Spleen (tissue), 11 donors: ENCODE measurements around the gene RCAN3. TPM values are rescaled to one million over a fixed set of nuclear protein-coding genes. Genes with fewer than 3 reads are reported as not detected.
"Not testable (repeated sequence)": the region's sequence is repeated elsewhere in the genome, so short reads cannot be mapped to it uniquely, and the experiment has no call there.

Experiments used
- DNase-seq: peaks from one replicate; pipeline ENCODE4 v3.0.0-alpha.2; 2020
- H3K27ac ChIP-seq, 8 donors: fragments of 200-600 bp; sonication (generic) in 7 of 8; 1 replicate in 4 of 8; 2 replicates in 4 of 8; pipeline versions ENCODE4 v1.5.0 to v1.8.0; 2016 to 2021; ENCODE audit warnings: inconsistent platforms in 4 of 8, mild to moderate bottlenecking in 4 of 8, moderate library complexity in 1 of 8
- H3K27me3 ChIP-seq, 7 donors: fragments of 200-600 bp; sonication (generic) in 6 of 7; replicated peaks in 1 of 7; 1 replicate in 4 of 7; 2 replicates in 3 of 7; pipeline versions ENCODE4 v1.5.0 to v1.8.0; 2016 to 2021; ENCODE audit warnings: inconsistent platforms in 3 of 7, mild to moderate bottlenecking in 1 of 7
- H3K36me3 ChIP-seq, 6 donors: fragments of 200-600 bp; sonication (generic) in 5 of 6; 1 replicate in 4 of 6; 2 replicates in 2 of 6; pipeline versions ENCODE4 v1.5.0 to v1.8.0; 2016 to 2021; ENCODE audit warnings: inconsistent platforms in 2 of 6
- H3K4me1 ChIP-seq, 6 donors: fragments of 200-600 bp; sonication (generic) in 5 of 6; 1 replicate in 3 of 6; 2 replicates in 3 of 6; pipeline versions ENCODE4 v1.5.0 to v1.8.0; 2016 to 2021; ENCODE audit warnings: inconsistent platforms in 3 of 6
- H3K4me3 ChIP-seq, 8 donors: fragments of 200-600 bp; sonication (generic) in 7 of 8; 1 replicate in 4 of 8; 2 replicates in 4 of 8; pipeline versions ENCODE4 v1.5.0 to v1.8.0; 2016 to 2021; ENCODE audit warnings: inconsistent platforms in 4 of 8, mild to moderate bottlenecking in 4 of 8, moderate library complexity in 2 of 8
- H3K9me3 ChIP-seq, 8 donors: fragments of 200-600 bp; sonication (generic) in 7 of 8; 1 replicate in 4 of 8; 2 replicates in 4 of 8; pipeline versions ENCODE4 v1.5.0 to v1.8.0; 2016 to 2021; ENCODE audit warnings: inconsistent platforms in 4 of 8
- POLR2A ChIP-seq, 3 donors: fragments of 450-650 bp; IDR thresholded peaks; one replicate each; pipeline ENCODE4 v1.5.1; 2017; ENCODE audit warnings: antibody characterized with exemption in 3 of 3, mild to moderate bottlenecking in 1 of 3
- POLR2AphosphoS5 ChIP-seq, 3 donors: sonication (generic); formaldehyde crosslinking; IDR thresholded peaks; one replicate each; pipeline ENCODE4 v1.5.1; 2017; ENCODE audit warnings: antibody characterized with exemption in 3 of 3
- WGBS, 5 donors: extraction: QIAGEN DNeasy Blood & Tissue Kit in 3 of 5; methylation state at CpG; one replicate each; pipeline versions ENCODE4 v1.1.5 to v1.1.7; 2013 to 2018; 5-methylcytosine and 5-hydroxymethylcytosine counted together
- intact Hi-C: fragments of 100-400 bp; cut with DNase I; formaldehyde crosslinking; loops from one replicate; pipeline ENCODE4 v1.15.0; 2023; ENCODE audit warnings: low total_unique reads
- polyA plus RNA-seq, 3 donors: library from polyadenylated mRNA; stranded (reverse); fragments of 200-250 nt; gene quantifications; one replicate each; pipeline ENCODE4 v1.2.1, GENCODE V29; 2013
- total RNA-seq, 7 donors: library from RNA; depleted of rRNA in 3 of 7; stranded (reverse); fragments of >200 nt in 3 of 7; fragmentation: NEBNext Ultra II Directional in 4 of 7; extraction: Animal tissue kit (Norgen Biotek cat#: 25700) in 4 of 7; gene quantifications; one replicate each; pipeline versions ENCODE4 v1.1.0 to v1.2.1, GENCODE V29; 2016 to 2021
- TF ChIP-seq, protein P1 (sequence below), 11 experiments: fragments of 200-600 bp in 7 of 11; fragments of 450-650 bp in 4 of 11; sonication (generic) in 4 of 11; IDR thresholded peaks in 8 of 11; conservative IDR thresholded peaks in 3 of 11; 1 replicate in 7 of 11; 2 replicates in 4 of 11; pipeline versions ENCODE4 v1.4.0 to v1.8.0; 2016 to 2021; ENCODE audit warnings: antibody characterized with exemption in 11 of 11, inconsistent platforms in 4 of 11, mild to moderate bottlenecking in 1 of 11
- donor health status: healthy with polysubstance abuse.
- donor health status: DM: no; HTN: no; CAD: no; lungs with moderate emphysema.
- donor health status: DM: no; HTN: no; CAD: no.
- donor health status: Bipolar disorder and iron deficiency.
- donor health status: healthy.
- donor health status: DM: no; HTN: no; CAD: no.
- donor health status: DM: yes; HTN: yes; CAD: no.

The RCAN3 gene
- total and polyA plus RNA-seq, 10 donors: 6.1 to 21.7 (median 16.5) TPM

DNA sequence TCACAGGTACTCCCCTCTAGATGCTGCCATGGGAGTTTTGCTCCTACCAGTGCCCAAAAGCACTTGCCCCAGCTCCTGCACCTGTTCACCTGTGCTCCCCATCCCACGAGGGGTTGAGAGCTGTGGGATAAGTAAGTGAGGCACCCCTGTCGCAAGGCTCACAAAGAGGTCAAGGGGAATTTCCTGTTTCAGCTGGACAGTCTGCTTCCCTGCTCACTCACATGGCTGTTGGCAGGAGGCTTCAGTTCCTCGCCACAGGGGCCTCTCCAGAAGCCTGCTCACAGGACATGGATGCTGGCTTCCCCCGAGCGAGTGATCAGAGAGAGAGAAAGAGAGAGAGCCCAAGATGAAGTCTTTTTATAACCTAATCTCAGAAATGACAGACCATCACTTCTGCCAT lies 44.6 kb downstream of the RCAN3 start:
- Histone ChIP-seq H3K36me3 (no peaks in the 10 kb centered on the region), H3K4me3 (no peak overlapping the region), H3K4me1 (peaks cover 0 to 8% (median 0%) of the 10 kb centered on the region in 6 donors), H3K27ac (no peak overlapping the region), H3K9me3 (no peaks in the 10 kb centered on the region), H3K27me3 (peaks cover 0 to 14% (median 0%) of the 10 kb centered on the region in 7 donors)
- intact Hi-C loops: no loop called here
- peak; percentile 33 for DNase-seq
- 57 to 73% (median 66%) methylated on average over 5 of the region's 5 CpGs for WGBS, 5 donors
- no peak for TF ChIP-seq POLR2A (IDR thresholded peaks at IDR 0.05)
- TF ChIP-seq POLR2AphosphoS5 (IDR thresholded peaks at IDR 0.05): no peak
- TF ChIP-seq, protein P1, sequence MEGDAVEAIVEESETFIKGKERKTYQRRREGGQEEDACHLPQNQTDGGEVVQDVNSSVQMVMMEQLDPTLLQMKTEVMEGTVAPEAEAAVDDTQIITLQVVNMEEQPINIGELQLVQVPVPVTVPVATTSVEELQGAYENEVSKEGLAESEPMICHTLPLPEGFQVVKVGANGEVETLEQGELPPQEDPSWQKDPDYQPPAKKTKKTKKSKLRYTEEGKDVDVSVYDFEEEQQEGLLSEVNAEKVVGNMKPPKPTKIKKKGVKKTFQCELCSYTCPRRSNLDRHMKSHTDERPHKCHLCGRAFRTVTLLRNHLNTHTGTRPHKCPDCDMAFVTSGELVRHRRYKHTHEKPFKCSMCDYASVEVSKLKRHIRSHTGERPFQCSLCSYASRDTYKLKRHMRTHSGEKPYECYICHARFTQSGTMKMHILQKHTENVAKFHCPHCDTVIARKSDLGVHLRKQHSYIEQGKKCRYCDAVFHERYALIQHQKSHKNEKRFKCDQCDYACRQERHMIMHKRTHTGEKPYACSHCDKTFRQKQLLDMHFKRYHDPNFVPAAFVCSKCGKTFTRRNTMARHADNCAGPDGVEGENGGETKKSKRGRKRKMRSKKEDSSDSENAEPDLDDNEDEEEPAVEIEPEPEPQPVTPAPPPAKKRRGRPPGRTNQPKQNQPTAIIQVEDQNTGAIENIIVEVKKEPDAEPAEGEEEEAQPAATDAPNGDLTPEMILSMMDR (IDR thresholded peaks at IDR 0.05 in 8 of 11, conservative IDR thresholded peaks at IDR 0.05 in 3 of 11): no peak

DNA sequence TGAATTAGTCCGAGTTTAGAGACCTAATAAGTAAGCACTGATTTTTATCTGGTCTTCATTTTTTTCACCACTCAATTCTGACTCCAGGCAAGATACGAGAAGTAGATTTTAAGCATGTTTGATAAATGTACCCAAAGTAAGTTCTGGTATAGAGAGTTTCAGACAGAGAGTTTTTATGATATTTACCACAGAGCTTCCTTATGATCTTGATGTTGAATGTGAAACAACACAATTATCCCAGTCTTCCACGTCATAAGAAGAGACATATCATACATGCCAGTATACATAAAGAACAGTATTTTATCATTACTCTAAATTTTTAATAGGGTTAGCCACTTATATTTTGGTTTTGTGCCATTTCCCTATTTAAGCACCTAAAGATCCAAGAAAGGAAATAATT lies 45.4 kb downstream of the RCAN3 start:
- Histone ChIP-seq H3K27ac (no peak overlapping the region), H3K27me3 (peaks cover 0 to 14% (median 0%) of the 10 kb centered on the region in 7 donors), H3K36me3 (no peaks in the 10 kb centered on the region), H3K9me3 (no peaks in the 10 kb centered on the region), H3K4me1 (peaks cover 0 to 8% (median 0%) of the 10 kb centered on the region in 6 donors), H3K4me3 (no peak overlapping the region)
- DNase-seq: no peak
- TF ChIP-seq POLR2A (IDR thresholded peaks at IDR 0.05): no peak
- TF ChIP-seq, protein P1 (IDR thresholded peaks at IDR 0.05 in 8 of 11, conservative IDR thresholded peaks at IDR 0.05 in 3 of 11): no peak
- TF ChIP-seq POLR2AphosphoS5 (IDR thresholded peaks at IDR 0.05): no peak
- 77 to 82% (median 79%) methylated on average over 3 of the region's 3 CpGs for WGBS, 5 donors
- intact Hi-C loops: no loop called here

DNA sequence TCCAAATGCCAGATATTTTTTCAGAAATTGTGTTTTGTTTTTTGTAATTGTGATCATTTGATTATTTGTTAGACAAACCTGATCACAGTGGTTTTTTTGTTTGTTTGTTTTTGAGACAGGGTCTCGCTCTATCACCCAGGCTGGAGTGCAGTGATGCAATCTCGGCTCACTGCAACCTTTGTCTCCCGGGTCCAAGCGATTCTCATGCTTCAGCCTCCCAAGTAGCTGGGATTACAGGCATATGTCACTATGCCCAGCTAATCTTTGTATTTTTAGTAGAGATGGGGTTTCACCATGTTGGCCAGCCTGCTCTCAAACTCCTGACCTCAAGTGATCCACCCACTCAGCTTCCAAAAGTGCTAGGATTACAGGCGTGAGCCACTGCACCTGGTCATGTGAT lies 46.6 kb downstream of the RCAN3 start:
- H3K36me3 ChIP-seq, DNase-seq, H3K4me1 ChIP-seq, H3K9me3 ChIP-seq, H3K27ac ChIP-seq, H3K4me3 ChIP-seq, intact Hi-C loops: not testable (repeated sequence)
- WGBS, 5 donors: 59 to 87% (median 74%) methylated on average over 5 of the region's 5 CpGs
- peaks cover 0 to 25% (median 0%) of the 10 kb centered on the region in 7 donors for H3K27me3 ChIP-seq

DNA sequence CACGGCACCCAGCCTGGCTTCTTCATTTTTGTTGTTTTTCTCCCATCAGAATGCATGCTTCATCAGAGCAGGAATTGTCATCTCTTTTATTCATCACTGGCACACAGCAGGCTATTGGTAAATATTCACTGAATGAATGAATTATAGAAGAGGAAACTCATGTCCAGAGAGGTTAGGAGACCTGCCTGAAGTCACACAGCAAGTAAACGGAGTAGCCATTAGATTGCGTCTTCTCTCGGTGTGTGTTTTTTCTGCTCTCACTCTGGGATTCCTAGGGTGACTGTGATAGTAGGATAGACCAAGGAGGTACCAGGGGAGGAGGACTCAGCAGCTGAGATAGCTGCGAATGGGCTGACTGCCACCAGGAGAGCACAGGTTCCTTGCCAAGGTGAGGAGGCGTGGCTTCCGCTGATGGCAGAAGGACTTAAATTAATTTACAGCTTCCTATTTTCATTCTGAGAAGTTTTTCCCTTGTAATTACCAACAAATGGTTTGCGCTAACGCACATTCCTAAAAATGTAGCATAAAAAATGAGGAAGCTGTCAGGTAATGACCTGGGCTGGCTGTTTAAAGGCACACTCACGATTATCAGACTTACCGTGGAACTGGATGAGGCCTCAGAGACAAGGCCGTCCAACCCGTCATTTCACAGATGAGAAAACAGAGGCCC lies 48.8 kb downstream of the RCAN3 start:
- TF ChIP-seq POLR2A (IDR thresholded peaks at IDR 0.05): no peak
- 51 to 69% (median 60%) methylated on average over 13 of the region's 13 CpGs for WGBS, 5 donors
- peak; percentile 54 for DNase-seq

DNA sequence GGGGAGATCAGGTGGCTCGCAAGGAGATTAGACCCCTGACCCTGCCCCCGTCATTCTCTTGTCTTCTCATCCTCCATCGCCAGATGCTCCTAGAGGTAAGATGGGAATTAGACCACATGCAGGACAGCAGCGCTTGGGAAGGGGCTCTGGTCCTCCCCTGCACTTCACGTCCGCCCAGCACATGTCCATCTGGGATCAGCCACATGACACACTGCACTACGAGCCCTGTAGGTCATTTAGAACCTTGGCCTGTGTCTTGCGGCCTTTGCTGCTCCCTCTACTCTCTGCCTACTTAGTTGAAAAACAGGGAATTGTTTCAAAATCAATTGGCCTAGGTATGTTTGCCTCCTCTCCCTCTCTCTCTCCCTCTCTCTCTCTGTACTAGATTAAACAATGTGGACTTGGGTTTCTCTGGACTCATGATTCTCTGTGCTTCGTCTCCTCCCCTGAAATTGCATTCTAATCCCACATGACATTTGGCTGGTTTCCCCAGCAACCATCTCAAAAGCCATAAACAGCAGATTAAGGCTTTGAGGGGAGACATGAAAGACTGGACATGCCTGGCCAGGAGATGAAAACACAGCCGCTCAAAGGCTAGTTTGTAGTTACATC lies 49.4 kb downstream of the RCAN3 start:
- H3K36me3 ChIP-seq: no peaks in the 10 kb centered on the region
- H3K27me3 ChIP-seq: peaks cover 0 to 54% (median 19%) of the 10 kb centered on the region in 7 donors
- H3K4me3 ChIP-seq: no peak overlapping the region
- intact Hi-C loops: no loop called here
- H3K27ac ChIP-seq: no peak overlapping the region
- TF ChIP-seq POLR2AphosphoS5 (IDR thresholded peaks at IDR 0.05) (no peak), POLR2A (IDR thresholded peaks at IDR 0.05) (no peak)
- TF ChIP-seq, protein P1 (IDR thresholded peaks at IDR 0.05 in 8 of 11, conservative IDR thresholded peaks at IDR 0.05 in 3 of 11): no peak
- peaks cover 5 to 25% (median 12%) of the 10 kb centered on the region in 6 donors for H3K4me1 ChIP-seq
- WGBS, 5 donors: 74 to 89% (median 82%) methylated on average over 10 of the region's 10 CpGs
- H3K9me3 ChIP-seq: no peaks in the 10 kb centered on the region
- DNase-seq: peak; percentile 21

More for the DNA sequence above, 48.8 kb downstream of the RCAN3 start:
- no peak overlapping the region for H3K27ac ChIP-seq
- no peak overlapping the region for H3K4me3 ChIP-seq
- H3K4me1 ChIP-seq: peaks cover 5 to 22% (median 12%) of the 10 kb centered on the region in 6 donors
- H3K27me3 ChIP-seq: peaks cover 0 to 47% (median 13%) of the 10 kb centered on the region in 7 donors
- no peaks in the 10 kb centered on the region for H3K9me3 ChIP-seq
- intact Hi-C loops: no loop called here
- H3K36me3 ChIP-seq: no peaks in the 10 kb centered on the region
